Hematopoietic multipotent progenitor cell treated with erythropoietin and hydrocortisone succinate and interleukin-3 and kit ligand, for 17 days (in vitro differentiated cells): ENCODE measurements around the gene MBD3L5.
A peak's percentile ranks its signal among the peaks of the same experiment; 100 is the strongest.
"Not testable (repeated sequence)": the region's sequence is repeated elsewhere in the genome, so short reads cannot be mapped to it uniquely, and the experiment has no call there.

Experiments used
- DNase-seq: peaks from one replicate; pipeline ENCODE4 v3.0.0-alpha.2; 2015; ENCODE audit warnings: low spot score

The MBD3L5 gene

GRCh38 chr19:7052896-7053295 is 22.5 kb downstream of the MBD3L5 start:
- peak; percentile 3 for DNase-seq

- peak; percentile 2 for DNase-seq
Observed at GRCh38 chr19:7054635-7055368, 24.4 kb downstream of the MBD3L5 start.

- DNase-seq: not testable (repeated sequence)
Observed at GRCh38 chr19:7055679-7056078, 25.3 kb downstream of the MBD3L5 start.

- not testable (repeated sequence) for DNase-seq
Observed at GRCh38 chr19:7056371-7056770, 26.0 kb downstream of the MBD3L5 start.

- DNase-seq: not testable (repeated sequence)
Observed at GRCh38 chr19:7058576-7058975, 28.2 kb downstream of the MBD3L5 start, which contains the start of gene MBD3L3. MBD3L3 (minus strand) TSS chr19:7058676; CDS start chr19:7058605, 71 bp downstream.

- not testable (repeated sequence) for DNase-seq
Observed at GRCh38 chr19:7059977-7060376, 29.6 kb downstream of the MBD3L5 start.

- DNase-seq: no peak
Observed at GRCh38 chr19:7063339-7063738, 33.0 kb downstream of the MBD3L5 start.

- DNase-seq: no peak
Observed at GRCh38 chr19:7063764-7064418, 33.5 kb downstream of the MBD3L5 start.

GRCh38 chr19:7067122-7067521 is 36.7 kb downstream of the MBD3L5 start:
- DNase-seq: not testable (repeated sequence)

- no peak for DNase-seq
Observed at GRCh38 chr19:7067716-7068115, 37.3 kb downstream of the MBD3L5 start.

- DNase-seq: no peak
Observed at GRCh38 chr19:7068599-7068998, 38.2 kb downstream of the MBD3L5 start.

- DNase-seq: peak; percentile 97
Observed at GRCh38 chr19:7069042-7069903, 38.9 kb downstream of the MBD3L5 start, which contains the start of gene ZNF557. ZNF557 (plus strand) TSS chr19:7069703; CDS start chr19:7075075, 5,372 bp downstream.

GRCh38 chr19:7069904-7070226 is 39.5 kb downstream of the MBD3L5 start:
- no peak for DNase-seq

- no peak for DNase-seq
Observed at GRCh38 chr19:7072541-7072940, 42.2 kb downstream of the MBD3L5 start.

GRCh38 chr19:7074705-7075282 is 44.4 kb downstream of the MBD3L5 start:
- DNase-seq: no peak

- DNase-seq: no peak
Observed at GRCh38 chr19:7076151-7076550, 45.8 kb downstream of the MBD3L5 start.

GRCh38 chr19:7078008-7078407 is 47.6 kb downstream of the MBD3L5 start:
- no peak for DNase-seq
